ENCODE measurements around the gene BRI3. TPM values are rescaled to one million over a fixed set of nuclear protein-coding genes. Genes with fewer than 3 reads are reported as not detected.

BRI3 gene
- total and polyA plus RNA-seq, 2 of the 13 experiments (the other 11 are each of a cell fraction or from before 2014, with no cell fraction given): 54.0 to 103 TPM

DNA sequence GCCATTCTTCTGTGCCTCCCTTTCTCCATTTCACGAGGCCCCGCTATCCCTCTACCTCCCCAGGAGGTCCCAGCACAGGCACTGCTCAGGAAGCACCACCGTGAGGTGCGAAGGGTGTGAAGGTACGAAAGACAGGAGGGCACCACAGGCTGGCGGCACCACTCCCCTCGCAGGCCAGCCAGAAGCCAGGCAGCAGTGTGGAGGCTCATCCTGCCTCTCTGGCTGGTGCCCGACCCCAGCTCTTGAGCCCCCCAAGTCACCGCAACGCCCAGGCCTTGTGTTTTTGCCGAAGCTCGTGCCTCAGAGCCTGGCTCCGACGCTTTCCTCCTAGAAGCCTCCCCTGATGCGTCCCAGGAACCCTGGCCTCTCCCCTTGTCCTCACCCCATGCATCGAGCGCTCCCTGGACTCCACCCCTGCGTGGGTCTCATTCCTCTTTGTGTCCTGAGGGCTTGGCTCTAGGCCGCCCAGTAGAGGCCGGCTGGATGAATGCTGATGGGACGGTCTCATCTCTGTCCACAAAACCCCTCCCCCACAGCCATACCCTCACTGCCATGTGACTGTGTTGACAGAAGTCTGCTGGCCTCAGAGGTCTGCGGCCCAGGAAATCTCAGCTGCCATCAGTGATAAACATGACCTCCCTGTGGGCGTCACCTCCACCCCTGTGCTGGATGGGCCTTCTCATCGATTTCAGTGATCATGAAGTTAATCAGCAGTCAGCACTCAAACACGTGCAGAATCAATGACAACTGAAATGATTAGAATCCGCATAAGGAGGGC, 19.3 kb downstream of the BRI3 start (continued):
- no peak for TF ChIP-seq RFX3 (CRISPR knock-in tag; IDR thresholded peaks at IDR 0.05)
- TF ChIP-seq SIN3B (IDR thresholded peaks at IDR 0.05; ENCODE audit: low read length): no peak
- no peak for TF ChIP-seq SNRNP70 (IDR thresholded peaks at IDR 0.05; ENCODE audit: low read depth, low read length)
- peak; percentile 98 for TF ChIP-seq TFE3 (CRISPR knock-in tag; IDR thresholded peaks at IDR 0.05)
- no peak for TF ChIP-seq MBNL3 (CRISPR knock-in tag; conservative IDR thresholded peaks at IDR 0.05)
- TF ChIP-seq FOXM1 (CRISPR knock-in tag; IDR thresholded peaks at IDR 0.05): no peak
- TF ChIP-seq SOX5 (CRISPR knock-in tag; IDR thresholded peaks at IDR 0.05; ENCODE audit: borderline replicate concordance): peak; percentile 64; the same call in 1 of the 2 replicates
- TF ChIP-seq, protein P1, sequence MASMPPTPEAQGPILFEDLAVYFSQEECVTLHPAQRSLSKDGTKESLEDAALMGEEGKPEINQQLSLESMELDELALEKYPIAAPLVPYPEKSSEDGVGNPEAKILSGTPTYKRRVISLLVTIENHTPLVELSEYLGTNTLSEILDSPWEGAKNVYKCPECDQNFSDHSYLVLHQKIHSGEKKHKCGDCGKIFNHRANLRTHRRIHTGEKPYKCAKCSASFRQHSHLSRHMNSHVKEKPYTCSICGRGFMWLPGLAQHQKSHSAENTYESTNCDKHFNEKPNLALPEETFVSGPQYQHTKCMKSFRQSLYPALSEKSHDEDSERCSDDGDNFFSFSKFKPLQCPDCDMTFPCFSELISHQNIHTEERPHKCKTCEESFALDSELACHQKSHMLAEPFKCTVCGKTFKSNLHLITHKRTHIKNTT (CRISPR knock-in tag; IDR thresholded peaks at IDR 0.05): no peak
- 0 out of 2 replicates have a peak, but pooled peaks have one; percentile 29 for TF ChIP-seq ZKSCAN8 (CRISPR knock-in tag; IDR thresholded peaks at IDR 0.05; ENCODE audit: borderline replicate concordance)
- no peak for TF ChIP-seq TOPORS (CRISPR knock-in tag; IDR thresholded peaks at IDR 0.05)
- TF ChIP-seq ZBTB7A (CRISPR knock-in tag; IDR thresholded peaks at IDR 0.05): no peak
- peak; percentile 87 for TF ChIP-seq IKZF5 (CRISPR knock-in tag; IDR thresholded peaks at IDR 0.05)
- 0 out of 2 replicates have a peak, but pooled peaks have one; percentile 49 for TF ChIP-seq HBP1 (CRISPR knock-in tag; IDR thresholded peaks at IDR 0.05; ENCODE audit: low read depth)
- TF ChIP-seq KDM3A (CRISPR knock-in tag; IDR thresholded peaks at IDR 0.05; ENCODE audit: low read depth): peak; percentile 42; the same call in 1 of the 2 replicates
- TF ChIP-seq BORCS8-MEF2B (CRISPR knock-in tag; IDR thresholded peaks at IDR 0.05): peak; percentile 64; the same call in 1 of the 2 replicates
- peak; percentile 79; the same call in 1 of the 2 replicates for TF ChIP-seq MIXL1 (CRISPR knock-in tag; IDR thresholded peaks at IDR 0.05)
- peak; percentile 84 for TF ChIP-seq BCL6 (CRISPR knock-in tag; IDR thresholded peaks at IDR 0.05)
- no peak for TF ChIP-seq ZNF33A (CRISPR knock-in tag; IDR thresholded peaks at IDR 0.05; ENCODE audit: borderline replicate concordance)
- TF ChIP-seq TAF15 (IDR thresholded peaks at IDR 0.05; ENCODE audit: low read depth, low read length, poor library complexity, severe bottlenecking): no peak
- TF ChIP-seq ZNF20 (CRISPR knock-in tag; IDR thresholded peaks at IDR 0.05): no peak
- TF ChIP-seq, protein P2, sequence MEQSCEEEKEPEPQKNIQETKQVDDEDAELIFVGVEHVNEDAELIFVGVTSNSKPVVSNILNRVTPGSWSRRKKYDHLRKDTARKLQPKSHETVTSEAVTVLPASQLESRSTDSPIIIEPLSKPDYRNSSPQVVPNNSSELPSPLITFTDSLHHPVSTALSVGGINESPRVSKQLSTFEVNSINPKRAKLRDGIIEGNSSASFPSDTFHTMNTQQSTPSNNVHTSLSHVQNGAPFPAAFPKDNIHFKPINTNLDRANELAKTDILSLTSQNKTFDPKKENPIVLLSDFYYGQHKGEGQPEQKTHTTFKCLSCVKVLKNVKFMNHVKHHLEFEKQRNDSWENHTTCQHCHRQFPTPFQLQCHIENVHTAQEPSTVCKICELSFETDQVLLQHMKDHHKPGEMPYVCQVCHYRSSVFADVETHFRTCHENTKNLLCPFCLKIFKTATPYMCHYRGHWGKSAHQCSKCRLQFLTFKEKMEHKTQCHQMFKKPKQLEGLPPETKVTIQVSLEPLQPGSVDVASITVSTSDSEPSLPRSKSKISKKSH (CRISPR knock-in tag; IDR thresholded peaks at IDR 0.05; ENCODE audit: borderline replicate concordance): no peak
- 0 out of 2 replicates have a peak, but pooled peaks have one; percentile 27 for TF ChIP-seq KDM2A (CRISPR knock-in tag; IDR thresholded peaks at IDR 0.05; ENCODE audit: borderline replicate concordance, low read depth)
- TF ChIP-seq ZNF180 (CRISPR knock-in tag; IDR thresholded peaks at IDR 0.05; ENCODE audit: borderline replicate concordance, low read depth): no peak
- TF ChIP-seq SP140L (CRISPR knock-in tag; IDR thresholded peaks at IDR 0.05; ENCODE audit: borderline replicate concordance): no peak
